Measurements from ENCODE around the gene TNS3. TPM values are rescaled to one million over a fixed set of nuclear protein-coding genes. Genes with fewer than 3 reads are reported as not detected.

Gene TNS3
- total RNA-seq, 1 experiment from 2014 or later, result 147 TPM

DNA sequence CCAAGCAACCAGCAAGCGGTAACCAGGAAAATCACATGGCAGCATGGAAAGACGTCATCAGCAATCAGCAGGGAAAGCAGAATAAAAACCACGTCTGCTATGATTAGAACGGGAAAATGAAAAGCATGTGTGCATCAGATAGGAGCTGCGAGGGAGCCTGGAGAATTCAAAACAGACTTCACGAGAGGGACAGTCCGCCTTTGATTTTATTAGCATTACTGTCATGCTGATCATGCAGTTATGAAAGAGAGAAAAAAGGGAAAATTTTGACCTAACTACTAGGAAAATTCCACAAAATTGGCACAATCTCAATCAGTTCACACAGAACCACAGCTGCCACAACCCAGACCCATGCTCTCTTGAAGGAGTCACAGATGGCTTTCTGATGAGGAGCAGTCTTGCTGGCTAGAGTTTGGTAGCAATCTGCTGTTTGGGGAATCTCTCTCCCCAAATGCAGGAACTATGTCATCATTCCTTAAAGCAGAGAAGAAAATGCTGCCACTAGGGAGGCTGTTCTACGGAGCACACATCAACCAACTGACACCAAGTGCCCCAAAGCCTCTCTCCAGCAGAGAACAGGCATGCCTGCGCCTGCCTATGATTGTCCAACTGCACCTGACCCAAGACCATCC lies 295.9 kb downstream of the TNS3 start:
- no peak for DNase-seq (ENCODE audit: low spot score)

DNA sequence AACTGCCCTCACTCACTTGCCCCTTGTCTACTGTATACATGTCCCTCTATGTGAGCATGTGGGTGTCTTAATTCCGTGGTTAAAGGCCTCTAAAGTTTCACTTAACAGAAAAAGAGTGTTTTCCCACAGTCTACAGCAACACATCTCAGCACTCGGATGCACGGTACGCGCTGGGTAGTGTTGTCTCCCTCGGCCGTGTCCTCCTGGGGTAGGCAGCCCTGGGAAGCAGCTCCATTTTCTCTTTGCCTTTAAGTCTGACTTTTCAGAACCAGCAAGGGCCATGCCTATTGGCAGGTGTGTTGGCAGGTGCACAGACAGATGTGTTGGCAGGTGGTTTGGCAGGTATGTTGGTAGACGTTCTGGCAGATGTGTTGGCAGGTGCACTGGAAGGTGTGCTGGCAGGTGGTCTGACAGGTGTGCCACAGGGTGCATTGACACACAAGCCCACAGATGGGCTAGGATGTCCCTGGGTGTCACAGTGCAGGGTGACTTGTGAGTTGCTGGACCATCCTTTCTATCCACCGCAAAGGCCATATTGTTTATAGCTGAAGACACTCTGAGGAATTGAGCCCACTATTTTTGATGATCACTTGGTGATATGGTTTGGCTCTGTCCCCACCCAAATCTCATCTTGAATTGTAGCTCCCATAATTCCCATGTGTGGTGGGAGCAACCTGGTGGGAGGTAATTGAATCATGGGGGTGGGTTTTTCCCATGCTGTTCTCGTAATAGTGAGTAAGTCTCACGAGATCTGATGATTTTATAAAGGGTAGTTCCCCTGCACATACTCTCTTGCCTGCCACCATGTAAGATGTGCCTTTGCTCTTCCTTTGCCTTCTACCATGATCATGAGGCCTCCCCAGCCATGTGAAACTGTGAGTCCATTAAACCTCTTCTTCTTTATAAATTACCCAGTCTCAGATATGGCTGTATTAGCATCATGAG lies 296.9 kb downstream of the TNS3 start:
- DNase-seq (ENCODE audit: low spot score), result no peak

DNA sequence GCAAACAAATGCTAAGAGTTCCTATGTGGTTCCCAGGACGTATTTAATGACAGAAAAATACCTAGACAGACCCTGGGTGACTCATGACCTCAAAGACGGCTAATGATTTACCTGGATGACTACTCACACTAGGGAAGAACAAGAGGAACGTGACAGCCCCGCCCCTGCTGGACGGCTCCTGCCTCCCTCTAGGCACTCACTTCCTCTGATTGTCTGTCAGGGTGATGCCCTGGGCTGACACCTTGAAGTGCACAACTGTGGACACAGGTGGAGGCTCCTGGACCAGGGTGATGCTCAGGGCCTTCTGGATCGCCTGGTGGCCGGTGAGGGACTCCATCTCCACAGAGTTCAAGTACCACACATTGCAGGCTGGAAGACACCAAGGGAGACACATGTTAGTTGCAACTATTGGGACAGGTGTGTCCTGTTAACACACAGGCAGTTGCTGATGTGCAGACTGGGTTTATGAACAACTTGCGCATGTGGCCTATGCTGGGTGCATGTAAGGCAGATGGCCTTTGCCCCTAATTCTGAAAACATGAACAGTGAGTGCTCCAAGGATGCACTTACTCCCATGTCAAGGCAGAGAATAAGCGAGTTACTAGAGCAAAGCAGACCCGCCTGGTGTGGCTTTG lies 298.3 kb downstream of the TNS3 start:
- no peak for DNase-seq (ENCODE audit: low spot score)

DNA sequence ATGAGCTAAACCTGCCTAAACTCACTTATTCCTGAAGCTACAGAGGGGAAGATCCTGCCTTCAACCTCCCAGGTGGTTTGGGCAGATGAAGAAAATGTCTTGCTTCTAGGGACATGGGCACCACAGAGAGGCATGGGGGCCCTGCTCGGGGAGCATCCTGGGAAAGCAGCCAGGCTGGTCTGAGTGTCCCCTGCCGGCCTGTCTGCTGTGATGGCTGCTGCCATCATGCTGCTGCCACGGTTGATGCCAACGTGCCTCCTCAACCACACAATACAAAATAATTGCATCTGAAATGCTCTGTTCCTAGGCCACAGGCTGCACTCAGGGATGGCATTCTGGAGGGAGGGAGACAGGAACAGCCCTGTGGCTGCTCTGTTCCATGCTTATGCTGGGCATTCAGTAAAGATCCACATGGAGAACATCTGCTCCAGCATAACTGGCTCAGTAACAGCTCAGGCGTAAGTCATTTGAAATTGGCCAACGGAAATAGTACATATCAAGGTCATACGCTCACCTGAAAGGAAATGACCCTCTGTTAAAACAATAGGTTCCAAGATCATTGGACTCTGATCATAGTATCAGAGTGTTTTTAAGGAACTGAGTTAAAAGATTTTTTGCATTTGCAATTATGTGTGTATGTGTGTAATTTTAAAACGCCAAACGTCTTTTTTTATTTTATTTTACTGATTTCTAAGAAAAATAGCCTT lies 299.0 kb downstream of the TNS3 start:
- no peak for DNase-seq (ENCODE audit: low spot score)

DNA sequence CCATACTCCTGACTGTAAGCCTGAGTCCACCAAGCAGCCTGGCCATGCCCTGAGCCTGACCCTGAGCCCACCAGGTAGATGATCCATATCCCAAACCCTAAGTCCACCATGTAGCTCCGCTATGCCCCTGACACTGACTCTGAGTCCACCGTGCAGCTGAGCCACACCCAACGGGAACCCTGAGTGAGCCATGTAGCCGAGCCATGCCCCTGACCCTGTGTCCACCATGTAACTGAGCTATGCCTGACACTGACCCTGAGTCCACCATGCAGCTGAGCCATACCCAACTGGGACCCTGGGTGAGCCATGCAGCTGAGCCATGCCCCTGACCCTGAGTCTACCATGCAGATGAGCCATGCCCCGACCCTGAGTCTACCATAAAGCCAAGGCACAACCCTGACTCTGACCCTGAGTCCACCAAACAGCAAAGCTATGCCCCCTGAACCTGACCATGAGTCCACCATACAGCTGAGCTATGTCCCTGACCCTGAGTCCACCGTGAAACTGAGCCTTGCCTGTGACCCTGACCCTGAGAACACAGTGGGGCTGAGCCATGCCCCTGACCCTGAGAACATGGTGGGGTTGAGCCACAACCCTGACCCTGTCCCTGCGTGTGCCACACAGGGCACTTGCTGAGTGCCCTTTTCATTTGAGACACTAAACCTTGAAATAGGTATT lies 299.8 kb downstream of the TNS3 start:
- no peak for DNase-seq (ENCODE audit: low spot score)

DNA sequence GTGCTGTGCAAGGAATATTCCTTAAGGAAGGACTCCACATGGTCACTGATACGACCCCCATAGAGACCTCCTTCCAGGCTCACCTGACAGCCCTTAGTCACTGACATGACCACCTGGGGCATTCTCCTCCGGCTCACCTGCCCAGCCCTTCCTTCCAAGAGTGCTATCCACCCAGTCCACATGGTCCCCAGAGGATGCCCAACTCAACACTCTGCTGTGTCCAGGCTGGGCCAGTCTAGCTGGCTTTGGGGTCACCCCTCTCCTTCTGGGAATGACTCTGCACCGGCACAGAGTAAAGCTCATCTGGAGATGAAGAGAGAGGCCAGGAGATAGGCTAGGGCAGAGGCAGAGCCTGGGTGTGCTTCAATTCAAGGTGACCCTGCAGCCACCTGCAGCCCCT lies 300.8 kb downstream of the TNS3 start:
- DNase-seq (ENCODE audit: low spot score), result no peak

DNA sequence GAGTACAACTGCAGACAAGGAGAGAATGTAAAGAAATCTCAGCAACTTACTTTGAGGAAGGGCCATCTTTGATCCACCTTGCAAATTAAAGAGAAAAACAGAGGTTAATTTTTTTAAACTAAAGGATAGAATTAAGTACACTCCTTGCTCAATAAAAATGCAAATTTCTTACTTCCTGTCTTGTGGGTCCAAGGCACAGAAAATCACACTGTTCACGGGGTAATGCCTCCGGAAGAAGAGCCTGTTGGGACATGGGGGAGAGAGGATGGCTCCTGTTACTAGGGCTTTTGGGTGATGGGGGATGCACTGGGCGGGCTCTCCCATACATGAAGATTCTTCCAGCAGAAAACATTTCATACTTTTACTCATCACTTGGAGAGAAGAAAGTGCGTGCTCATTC lies 301.8 kb downstream of the TNS3 start:
- DNase-seq (ENCODE audit: low spot score), result no peak

DNA sequence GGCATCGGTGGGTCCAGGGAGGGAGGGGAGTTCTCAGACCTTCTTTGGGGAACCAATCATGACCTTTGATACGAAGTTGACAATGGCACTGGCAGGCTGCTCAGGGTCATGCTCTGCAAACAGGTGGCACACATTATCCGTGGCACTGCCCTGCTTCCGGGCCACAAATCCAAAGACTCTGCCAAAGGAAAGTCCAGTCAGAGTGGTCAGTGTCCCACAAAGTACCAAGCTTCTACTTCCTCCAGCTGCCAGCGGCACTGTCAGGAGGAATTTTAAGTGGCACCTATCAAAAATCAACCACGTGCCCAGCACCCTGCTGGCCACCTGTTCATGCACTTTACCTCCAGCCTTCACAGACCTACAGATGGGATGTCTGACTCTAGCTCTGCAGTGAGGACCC lies 303.9 kb downstream of the TNS3 start:
- no peak for DNase-seq (ENCODE audit: low spot score)

DNA sequence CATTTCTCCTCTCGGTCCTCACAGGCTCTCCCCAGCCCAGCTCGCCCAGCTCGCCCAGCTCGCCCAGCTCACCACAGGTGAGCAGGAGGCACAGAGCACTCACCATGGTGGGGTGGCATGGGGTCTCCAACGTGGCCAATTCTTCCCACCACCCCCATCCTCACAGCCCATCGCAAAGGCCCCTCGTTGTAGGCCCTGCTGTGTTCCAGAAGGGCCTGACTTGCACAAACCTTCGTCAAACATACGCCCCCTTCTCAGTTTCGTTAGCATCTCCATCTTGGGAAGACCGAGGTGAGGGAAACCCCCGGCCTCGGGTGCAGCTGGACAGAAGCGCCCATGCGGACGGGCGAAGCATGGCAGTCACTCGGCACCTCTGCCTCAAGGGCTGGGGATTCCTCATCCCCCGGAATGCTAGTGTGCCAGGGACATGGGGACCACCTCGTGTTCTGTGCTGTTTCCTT lies 304.6 kb downstream of the TNS3 start:
- DNase-seq (ENCODE audit: low spot score), result no peak

DNA sequence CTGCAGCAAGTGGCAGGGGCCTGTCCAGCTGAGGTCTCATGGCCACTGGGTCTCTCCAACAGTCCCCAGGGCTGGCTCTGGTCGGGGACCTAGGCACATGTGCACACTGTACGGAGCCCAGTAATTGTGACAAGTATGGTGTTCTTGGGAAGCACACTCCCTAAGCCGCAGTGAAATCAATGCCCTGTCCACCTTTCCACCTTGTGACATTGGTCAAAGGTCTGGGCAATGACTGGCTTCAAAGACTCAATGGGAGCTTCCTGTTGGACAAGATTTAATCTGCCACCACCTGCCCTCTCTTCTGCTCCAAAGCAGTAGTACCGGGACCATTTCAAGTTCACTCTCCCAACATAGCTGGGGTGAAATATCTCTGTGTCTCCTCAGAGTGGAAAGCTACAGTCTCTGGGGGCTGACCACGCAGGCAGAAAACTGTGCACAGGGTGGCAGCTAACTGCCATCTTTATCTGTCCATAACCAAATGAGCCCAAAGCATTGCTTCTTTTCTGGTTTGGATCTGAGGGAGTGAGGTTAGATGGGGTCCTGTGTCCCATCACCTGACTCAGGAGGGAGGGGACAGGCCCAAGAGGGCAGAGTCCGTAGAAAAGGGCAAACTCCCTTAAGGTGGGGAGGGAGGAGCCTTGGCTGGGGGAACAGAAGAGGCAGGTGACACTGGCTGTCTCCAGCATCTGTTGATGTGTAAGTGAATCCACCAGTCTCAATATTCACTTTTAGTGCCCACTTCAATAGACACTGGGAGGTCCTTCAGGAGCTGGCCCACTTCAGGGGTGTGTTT lies 307.7 kb downstream of the TNS3 start:
- no peak for DNase-seq (ENCODE audit: low spot score)

DNA sequence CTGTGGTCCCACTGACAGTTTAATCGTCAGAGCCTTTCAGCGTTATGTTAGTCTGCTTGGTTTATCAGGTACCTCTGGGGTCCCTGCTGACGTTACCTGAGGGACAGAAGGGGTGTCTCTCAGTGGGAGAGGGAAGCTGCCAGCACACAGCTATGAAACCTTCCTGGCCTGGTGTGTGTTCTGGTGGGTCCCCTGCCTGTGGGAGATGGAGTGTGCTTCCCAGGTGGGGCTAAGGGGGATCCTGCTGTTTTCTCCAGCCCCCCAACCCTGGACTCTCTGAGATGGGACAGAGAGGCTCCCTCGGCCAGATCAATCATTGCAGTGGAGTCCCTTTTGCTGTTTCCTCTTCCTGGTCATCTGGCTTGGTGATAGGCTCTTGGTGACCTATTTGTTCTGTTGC lies 308.8 kb downstream of the TNS3 start:
- no peak for DNase-seq (ENCODE audit: low spot score)

DNA sequence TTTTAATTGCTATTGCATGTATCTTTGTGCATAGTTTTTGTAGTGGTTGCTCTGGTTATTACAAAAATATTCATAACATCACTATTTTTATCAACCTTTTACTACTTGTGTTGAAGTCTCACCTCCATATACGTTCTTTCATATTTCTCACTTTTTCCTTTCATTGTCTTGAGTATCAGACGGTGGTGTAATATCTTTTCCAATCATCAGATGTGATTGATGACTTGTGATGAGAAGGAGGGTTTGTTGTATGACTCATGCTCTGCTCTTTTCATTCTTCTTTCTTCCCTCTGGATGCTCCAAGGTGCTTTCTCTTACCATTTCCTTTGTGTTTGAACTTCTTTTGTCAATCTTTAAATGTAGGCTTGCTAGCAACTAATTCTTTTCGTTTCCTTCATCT lies 310.2 kb downstream of the TNS3 start:
- DNase-seq (ENCODE audit: low spot score), result no peak

DNA sequence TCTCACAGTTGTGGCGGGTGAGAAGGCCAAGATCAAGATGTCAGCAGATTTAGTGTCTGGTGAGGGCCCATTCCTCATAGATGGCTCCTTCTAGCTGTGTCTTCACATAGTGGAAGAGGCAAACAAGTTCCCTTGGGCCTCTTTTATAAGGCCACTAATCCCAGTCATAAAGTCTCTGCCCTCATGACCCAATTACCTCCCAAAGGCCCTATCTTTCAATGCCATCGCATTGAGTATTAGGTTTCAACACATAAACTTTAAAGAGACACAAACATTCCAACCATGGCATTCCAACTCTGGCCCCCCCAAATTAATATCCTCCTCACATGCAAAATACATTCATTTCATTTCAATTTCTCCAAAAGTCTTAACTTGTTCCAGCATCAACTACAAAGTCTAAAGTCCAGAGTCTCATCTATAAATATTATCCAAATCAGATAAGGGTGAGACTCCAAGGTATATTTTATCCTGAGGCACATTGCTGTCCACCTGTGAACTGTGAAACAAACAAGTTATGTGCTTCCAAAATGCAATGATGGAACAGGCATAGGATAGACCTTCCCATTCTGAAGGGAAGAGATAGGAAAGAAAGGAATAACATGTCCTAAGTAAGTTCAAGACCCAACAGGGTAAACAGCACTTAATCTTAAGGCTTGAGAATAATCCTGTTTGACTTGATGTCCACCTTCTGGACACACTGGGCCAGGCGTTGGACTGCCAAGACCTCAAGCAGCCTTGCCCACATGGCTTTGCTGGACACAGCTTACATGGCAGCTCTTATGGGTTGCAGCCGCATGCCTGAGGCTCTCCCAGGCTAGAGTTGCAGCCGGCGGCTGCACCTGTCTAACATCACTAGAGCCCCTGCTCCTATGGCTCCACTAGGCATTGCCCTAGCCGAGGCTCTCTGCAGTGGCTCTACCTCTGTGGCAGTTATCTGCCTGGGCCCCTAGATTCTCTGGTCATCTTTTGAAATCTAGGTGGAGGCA lies 312.8 kb downstream of the TNS3 start:
- no peak for DNase-seq (ENCODE audit: low spot score)

DNA sequence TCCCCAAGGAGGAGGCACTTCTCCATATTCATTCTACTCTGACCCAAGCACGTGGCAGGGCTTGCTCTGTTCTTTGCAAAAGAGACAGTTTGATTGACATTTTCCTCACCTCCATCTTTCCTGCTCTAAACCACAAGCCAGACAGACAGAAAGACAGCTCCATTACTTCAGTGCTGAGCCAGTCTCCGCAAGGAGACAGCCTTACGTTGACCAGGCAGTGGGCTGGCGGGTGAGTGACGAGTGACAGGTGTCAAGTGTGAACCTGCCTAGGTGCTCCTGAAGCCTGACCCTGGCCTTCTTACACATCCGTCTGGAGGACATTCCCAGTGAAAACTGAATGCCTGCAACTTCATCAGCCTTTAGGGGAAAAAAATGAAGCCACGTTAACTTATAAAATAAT lies 314.6 kb downstream of the TNS3 start:
- no peak for DNase-seq (ENCODE audit: low spot score)

DNA sequence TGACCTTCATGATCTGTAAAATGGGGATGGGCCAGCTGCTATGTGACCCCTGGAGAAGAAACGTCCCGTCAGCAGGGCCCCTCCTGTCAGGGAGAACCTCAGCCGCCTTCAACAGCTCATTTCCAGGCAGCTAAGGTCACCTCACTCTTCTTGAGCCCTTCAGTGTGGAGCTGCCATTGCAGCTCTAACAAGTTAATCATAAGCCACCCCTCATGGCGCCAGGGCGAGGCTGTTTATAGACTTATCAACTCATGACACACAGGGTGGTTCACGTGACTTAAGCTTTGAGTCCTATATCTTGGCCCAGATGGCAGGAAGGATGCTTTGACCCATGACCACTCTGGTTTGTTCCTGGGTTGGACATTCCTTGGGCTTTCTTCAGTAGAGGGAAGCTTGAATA lies 315.1 kb downstream of the TNS3 start:
- DNase-seq (ENCODE audit: low spot score), result no peak

DNA sequence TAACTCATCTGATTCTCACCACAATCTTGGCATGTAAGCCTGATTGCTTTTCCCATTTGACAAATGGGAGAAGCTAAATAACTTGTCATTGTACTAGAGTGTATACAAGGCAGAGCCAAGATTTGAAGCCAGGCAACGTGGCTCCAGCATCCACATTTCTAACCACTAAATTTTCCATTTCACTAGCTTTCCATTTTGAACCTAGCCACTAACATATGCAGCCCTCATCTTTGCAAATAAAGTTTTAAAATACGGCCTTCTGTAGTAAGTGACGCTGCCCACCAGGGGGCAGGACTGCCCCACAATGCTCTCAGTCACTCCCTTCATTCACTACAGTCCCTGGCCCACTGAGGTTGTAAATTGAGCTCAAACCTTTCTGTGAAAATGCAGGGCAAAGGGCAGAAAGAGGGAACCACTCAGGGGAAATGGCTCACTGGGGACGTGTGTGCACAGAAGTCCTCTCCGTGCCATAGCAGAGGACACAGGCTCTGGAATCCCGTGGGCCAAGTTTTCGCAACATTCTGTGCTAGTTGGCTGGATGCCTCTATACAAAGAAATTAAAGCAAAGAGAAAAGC lies 315.7 kb downstream of the TNS3 start:
- peak; percentile 92 for DNase-seq (ENCODE audit: low spot score)

DNA sequence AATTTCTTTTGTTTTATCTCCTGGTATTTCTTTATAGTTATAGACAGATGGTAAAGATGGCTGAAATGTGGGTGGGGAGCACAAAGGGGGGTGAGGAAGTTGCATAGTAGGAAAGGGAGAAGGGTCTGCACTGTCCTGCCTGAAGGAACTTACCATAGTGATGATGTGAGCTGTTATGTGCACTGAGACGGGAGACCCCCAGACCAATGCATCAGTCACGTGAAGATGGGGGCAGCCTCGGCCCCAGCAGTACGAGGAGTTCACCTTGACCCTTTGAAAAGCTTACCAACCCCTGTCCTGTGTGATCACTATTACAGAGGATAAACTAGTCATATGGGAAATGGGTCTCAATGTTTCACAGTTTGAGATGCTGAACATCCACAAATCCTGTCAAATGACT lies 316.3 kb downstream of the TNS3 start:
- no peak for DNase-seq (ENCODE audit: low spot score)

DNA sequence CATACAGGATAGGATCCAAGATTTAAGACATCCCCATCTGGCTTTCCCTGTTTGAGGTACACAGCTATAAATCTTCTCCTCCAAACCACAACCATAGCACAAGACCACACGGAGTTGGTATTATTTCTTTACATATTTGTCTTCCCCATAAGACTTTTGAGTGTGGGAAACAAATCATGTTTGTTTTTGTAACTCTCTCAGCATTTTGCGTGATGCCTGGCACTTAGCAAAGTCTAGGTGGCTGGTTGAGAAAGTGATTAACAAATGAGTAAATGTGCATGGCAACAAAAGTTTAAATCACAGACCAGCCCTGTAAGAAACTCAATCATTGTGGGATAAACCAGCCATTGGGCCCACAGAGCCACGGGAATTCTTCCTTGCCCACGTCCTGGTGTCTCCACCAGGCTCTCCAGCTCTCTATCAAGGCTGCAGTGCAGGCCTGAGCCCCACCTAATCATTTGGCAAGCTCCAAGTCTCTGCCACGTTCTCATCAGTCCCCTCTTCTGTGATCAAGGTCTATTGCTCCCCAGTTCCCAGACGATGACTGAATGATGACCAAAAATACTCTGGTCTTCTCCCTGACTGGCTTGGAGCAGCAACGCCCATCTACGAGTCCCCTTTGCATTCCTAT lies 317.8 kb downstream of the TNS3 start:
- DNase-seq (ENCODE audit: low spot score), result no peak

DNA sequence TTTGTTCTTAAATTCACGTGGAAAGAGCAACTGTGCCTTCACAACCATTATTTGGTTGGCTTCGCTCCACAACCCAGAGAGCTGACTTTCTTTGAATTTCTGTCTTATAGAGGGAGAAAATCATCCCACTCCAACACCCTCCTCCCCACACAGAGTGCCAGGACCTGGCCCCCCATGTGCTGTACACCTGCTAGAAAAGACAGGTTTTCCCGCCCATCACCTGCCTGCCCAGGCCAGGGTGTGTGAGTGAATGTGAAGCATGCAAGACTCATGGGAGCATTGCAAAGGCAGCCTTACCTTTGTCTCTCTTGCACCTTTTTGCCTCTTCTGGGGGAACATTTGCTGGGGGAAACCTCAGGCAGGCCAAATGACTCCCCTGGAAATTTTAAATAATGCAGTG lies 319.0 kb downstream of the TNS3 start:
- no peak for DNase-seq (ENCODE audit: low spot score)
